Activated CD8-positive, alpha-beta memory T cell treated with anti-CD3 and anti-CD28 coated beads for 4 hours (primary cell): Measurements from ENCODE around the gene FAM8A1.

Experiments used
- DNase-seq, 2 donors: peaks; one replicate each; pipeline ENCODE4 v3.0.0-alpha.2; 2020; ENCODE audit warnings: low read depth in 2 of 2

FAM8A1 gene

GRCh38 chr6:17656092-17656491, 56.0 kb downstream of the FAM8A1 start:
- DNase-seq: no peak

DNA sequence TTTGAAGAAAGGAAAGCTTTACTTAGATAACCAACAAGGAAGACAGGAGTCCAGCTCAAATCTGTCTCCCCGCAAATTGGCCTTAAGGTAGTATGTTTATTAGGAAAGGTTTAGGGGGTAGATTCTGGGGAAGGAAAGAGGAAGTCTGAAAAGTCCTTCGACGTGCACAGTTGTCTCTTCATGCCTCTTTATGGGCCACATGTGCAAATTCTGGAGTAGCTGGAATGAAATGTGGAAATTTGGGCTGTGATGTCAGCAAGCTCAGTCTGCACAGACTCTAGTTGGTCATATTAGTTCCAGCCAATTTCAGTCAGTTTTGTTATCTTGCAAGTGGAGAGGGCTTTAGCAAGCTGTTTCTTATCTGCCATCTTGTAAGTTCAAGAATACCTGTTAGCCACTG, 56.5 kb downstream of the FAM8A1 start:
- no peak for DNase-seq
